Immature natural killer cell (primary cell): ENCODE data around the gene C1orf174. TPM values are rescaled to one million over a fixed set of nuclear protein-coding genes. Genes with fewer than 3 reads are reported as not detected.

Experiments used
- DNase-seq, 3 donors: peaks; one replicate each; pipeline ENCODE4 v3.0.0; 2022; ENCODE audit warnings: mixed read lengths in 1 of 3
- H3K27ac Mint-ChIP-seq, 6 donors: one replicate each; pipeline ENCODE4 v1.8.0; 2020; ENCODE audit warnings: mixed read lengths in 6 of 6, mild to moderate bottlenecking in 5 of 6, inconsistent platforms in 4 of 6, moderate library complexity in 3 of 6
- H3K27me3 Mint-ChIP-seq, 3 donors: one replicate each; pipeline ENCODE4 v1.8.0; 2020 to 2021; ENCODE audit warnings: low read depth in 3 of 3, mild to moderate bottlenecking in 3 of 3, mixed read lengths in 3 of 3, moderate library complexity in 3 of 3, inconsistent platforms in 1 of 3
- H3K36me3 Mint-ChIP-seq, 3 donors: one replicate each; pipeline ENCODE4 v1.8.0; 2020; ENCODE audit warnings: mixed read lengths in 3 of 3, inconsistent platforms in 2 of 3, mild to moderate bottlenecking in 2 of 3
- H3K4me1 Mint-ChIP-seq, 2 donors: one replicate each; pipeline ENCODE4 v1.8.0; 2020; ENCODE audit warnings: inconsistent platforms in 2 of 2, mild to moderate bottlenecking in 2 of 2, mixed read lengths in 2 of 2, moderate library complexity in 1 of 2
- H3K4me3 Mint-ChIP-seq, 5 donors: one replicate each; pipeline ENCODE4 v1.8.0; 2020; ENCODE audit warnings: mild to moderate bottlenecking in 5 of 5, mixed read lengths in 5 of 5, inconsistent platforms in 3 of 5, moderate library complexity in 3 of 5
- H3K9me3 Mint-ChIP-seq, 6 donors: one replicate each; pipeline ENCODE4 v1.8.0; 2020; ENCODE audit warnings: mild to moderate bottlenecking in 6 of 6, mixed read lengths in 6 of 6, inconsistent platforms in 4 of 6, moderate library complexity in 3 of 6
- polyA plus RNA-seq, 3 donors: library from polyadenylated mRNA; unstranded; fragments of 300-500 nt; fragmentation: Illumina TruSeq; gene quantifications; one replicate each; pipeline ENCODE4 v1.2.3, GENCODE V29; 2021

Gene C1orf174
- polyA plus RNA-seq, 3 donors from 2014 or later: 27.1 to 54.2 (median 34.0) TPM

DNA sequence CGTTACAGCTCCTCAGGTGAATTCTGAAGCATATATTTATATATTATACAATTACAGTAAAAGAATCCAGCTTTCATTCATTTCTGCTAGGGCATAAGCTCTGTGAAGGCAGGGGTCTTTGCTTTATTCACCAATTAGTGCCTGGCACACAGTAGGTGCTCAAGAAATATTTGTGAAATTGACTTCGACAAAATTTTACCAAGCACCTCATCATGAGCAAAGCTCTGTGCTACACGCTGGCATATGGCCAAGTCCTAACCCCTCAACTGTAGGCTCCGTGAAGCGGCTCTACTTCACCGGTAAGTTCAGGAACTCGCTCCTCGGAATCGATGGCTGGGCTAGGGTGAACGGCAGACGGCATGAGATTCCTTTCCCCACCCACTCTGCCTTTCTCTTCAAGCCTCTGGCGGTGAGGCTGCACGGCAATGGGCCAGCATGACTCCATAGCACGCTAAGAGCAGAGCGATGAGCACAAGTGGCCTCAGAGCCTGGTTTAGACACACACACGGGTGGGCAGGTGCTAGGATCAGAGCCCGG is 8.7 kb downstream of the C1orf174 start:
- Mint-ChIP-seq H3K4me1 (peaks cover 55 to 57% of the 10 kb centered on the region in 2 donors), H3K36me3 (peaks cover 11 to 21% (median 15%) of the 10 kb centered on the region in 3 donors), H3K27ac (peak overlapping the region; percentile 94 to 100 (median 99)), H3K27me3 (peaks cover 6 to 10% (median 6%) of the 10 kb centered on the region in 3 donors), H3K4me3 (peak overlapping the region in 4 of 5 donors; percentile 33 to 87 (median 84)), H3K9me3 (no peaks in the 10 kb centered on the region)
- peak in 2 of 3 donors; percentile 11 to 20 for DNase-seq

DNA sequence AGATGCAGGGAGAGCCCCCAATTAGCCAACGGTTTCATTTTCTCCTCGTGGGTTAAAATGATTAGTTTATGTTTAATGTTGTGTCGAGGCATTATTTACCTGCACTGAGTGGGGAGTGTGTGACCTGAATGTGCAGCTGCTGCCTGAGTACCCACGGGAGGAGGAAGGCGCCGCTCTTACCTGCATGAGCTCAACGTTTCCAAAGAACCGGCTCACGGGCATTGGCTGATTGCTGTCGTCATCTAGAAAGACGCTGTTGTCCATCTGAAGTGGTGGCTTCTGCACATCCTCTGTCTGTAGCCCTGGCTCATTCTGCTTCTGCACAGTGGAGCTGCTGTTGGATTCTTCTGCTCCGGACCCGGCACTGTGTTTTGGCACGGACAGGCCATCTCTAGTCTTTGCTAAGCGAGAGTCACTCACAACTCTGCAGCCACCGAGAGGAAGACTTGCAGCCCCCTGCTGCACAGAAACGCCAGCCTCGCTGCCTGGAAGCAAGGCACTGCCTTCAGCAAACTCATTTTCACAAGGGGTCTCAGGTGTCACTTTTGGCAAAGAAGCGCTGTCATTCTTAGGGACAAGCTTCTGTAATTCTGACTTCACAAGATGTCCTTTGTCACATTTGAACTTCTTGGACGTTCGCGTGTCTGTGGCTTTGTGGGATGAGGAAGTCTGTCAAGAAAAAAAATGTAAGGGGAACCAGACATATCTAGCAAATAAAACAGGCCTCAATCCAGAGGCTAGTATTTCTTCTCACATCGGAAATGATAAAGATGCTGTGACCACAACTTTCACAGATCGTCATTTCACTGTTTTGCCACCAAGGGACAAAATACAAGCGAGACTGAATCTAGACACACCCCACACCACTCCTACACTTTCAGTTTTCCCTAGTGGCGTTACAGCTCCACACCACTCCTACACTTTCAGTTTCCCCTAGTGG is 9.4 kb downstream of the C1orf174 start:
- Mint-ChIP-seq H3K4me1 (peaks cover 47 to 53% of the 10 kb centered on the region in 2 donors), H3K4me3 (peak overlapping the region; percentile 65 to 87 (median 82)), H3K9me3 (no peaks in the 10 kb centered on the region), H3K27ac (peak overlapping the region; percentile 94 to 100 (median 99)), H3K27me3 (peaks cover 6 to 10% (median 6%) of the 10 kb centered on the region in 3 donors), H3K36me3 (peaks cover 13 to 21% (median 16%) of the 10 kb centered on the region in 3 donors)
- peak; percentile 74 to 78 (median 77) for DNase-seq

DNA sequence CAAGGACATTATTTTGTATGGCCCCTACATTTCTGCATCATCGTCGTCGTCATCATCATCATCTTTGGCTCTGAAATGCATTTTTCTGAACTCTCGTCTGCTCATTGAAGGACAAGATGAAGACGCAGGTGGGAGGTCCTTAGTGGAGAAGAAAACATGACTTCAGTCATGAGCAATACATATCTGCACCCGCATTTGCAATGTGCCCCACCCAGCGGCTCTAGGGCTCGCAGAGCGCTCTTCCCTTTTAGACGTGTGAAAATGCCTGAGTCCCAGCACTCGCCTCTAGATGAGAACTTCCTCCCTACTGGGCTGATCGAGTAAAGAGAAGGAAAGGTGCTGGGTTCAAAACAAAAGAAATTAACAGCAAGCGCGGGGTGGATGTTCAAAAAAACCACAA is 10.1 kb downstream of the C1orf174 start:
- DNase-seq: peak; percentile 56 to 64 (median 59)
- Mint-ChIP-seq H3K9me3 (no peaks in the 10 kb centered on the region), H3K4me1 (peaks cover 47 to 53% of the 10 kb centered on the region in 2 donors), H3K27ac (peak overlapping the region; percentile 94 to 100 (median 99)), H3K27me3 (peaks cover 6 to 10% (median 6%) of the 10 kb centered on the region in 3 donors), H3K36me3 (peaks cover 14 to 23% (median 18%) of the 10 kb centered on the region in 3 donors), H3K4me3 (peak overlapping the region; percentile 65 to 87 (median 82))

DNA sequence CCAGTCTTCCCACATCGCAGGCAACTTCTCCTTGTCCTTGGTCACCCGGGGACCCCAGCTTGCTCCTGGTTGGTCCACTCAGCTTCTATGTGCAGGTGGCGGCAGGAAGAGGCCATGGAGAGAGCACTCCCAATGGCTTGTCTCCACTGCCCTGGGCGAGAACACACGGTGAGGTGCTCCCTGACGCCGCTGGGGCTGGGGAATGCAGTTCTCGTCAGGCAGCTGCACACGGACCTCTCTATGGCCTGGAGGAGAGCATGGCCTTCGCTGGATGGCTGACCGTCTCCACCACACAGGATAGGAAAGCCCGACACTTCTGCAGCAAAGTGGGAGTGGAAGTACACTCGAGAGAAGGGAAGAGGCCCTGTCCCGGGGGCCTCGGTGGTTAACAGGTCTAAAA is 11.8 kb downstream of the C1orf174 start:
- no peak for DNase-seq
- Mint-ChIP-seq H3K27ac (peak overlapping the region; percentile 74 to 99 (median 85)), H3K9me3 (no peaks in the 10 kb centered on the region), H3K27me3 (peaks cover 7 to 16% (median 10%) of the 10 kb centered on the region in 3 donors), H3K4me3 (peak overlapping the region in 2 of 5 donors; percentile 21 to 53), H3K36me3 (peaks cover 21 to 33% (median 22%) of the 10 kb centered on the region in 3 donors), H3K4me1 (peaks cover 50 to 65% of the 10 kb centered on the region in 2 donors)

DNA sequence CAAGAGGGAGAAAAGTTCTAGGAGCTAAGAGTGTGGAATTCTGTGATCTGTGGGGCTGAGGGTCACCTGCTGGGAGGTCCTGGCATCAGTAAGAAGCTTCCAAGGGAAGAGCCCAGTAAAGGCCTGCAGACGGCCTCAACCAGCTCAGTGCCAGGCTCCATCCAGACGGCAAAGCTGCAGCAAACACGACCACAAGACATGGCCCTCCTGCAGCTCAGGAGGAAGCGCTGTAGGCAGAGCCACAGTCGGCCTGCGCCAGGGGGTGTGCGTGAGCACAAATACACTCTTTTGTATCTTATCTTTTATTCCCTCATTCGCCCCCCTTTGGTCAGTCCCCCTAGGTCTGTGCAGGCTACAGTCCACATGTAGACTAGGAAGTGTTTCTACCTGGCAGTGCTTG is 13.4 kb downstream of the C1orf174 start:
- no peak for DNase-seq
- H3K4me3 Mint-ChIP-seq: peak overlapping the region in 1 of 5 donors; percentile 35
- H3K4me1 Mint-ChIP-seq: peaks cover 45 to 73% of the 10 kb centered on the region in 2 donors
- peaks cover 22 to 34% (median 23%) of the 10 kb centered on the region in 3 donors for H3K36me3 Mint-ChIP-seq
- peak overlapping the region; percentile 43 to 96 (median 69) for H3K27ac Mint-ChIP-seq
- H3K9me3 Mint-ChIP-seq: no peaks in the 10 kb centered on the region
- H3K27me3 Mint-ChIP-seq: peaks cover 9 to 24% (median 14%) of the 10 kb centered on the region in 3 donors

DNA sequence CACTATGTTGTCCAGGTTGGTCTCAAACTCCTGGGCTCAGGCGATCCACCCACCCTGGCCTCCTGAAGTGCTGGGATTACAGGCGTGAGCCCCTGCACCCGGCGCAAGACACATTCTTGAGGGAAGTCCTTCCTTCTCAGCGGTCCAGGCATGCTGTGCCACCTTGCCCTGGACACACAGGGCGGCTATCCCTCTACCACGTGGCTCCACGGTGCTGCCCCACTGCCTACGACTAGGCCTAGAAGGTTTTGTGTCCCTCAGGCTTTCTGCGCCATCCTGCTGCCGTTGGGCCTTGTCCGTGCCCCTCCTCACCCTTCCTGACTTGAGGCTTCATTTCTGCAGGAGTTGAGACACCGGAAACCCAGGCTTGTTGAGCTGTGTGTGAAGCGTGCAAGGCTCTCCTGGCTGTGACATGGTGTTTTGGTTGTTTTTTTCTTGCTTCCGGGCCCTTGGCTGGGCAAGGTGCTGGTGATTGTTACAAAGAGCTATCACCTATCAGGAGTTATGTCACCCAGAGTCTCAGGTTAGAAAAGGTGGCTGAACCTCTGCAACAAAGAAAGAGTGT is 13.9 kb downstream of the C1orf174 start:
- peak overlapping the region in 5 of 6 donors; percentile 62 to 96 (median 69) for H3K27ac Mint-ChIP-seq
- peak overlapping the region in 2 of 5 donors; percentile 23 to 35 for H3K4me3 Mint-ChIP-seq
- DNase-seq: no peak

DNA sequence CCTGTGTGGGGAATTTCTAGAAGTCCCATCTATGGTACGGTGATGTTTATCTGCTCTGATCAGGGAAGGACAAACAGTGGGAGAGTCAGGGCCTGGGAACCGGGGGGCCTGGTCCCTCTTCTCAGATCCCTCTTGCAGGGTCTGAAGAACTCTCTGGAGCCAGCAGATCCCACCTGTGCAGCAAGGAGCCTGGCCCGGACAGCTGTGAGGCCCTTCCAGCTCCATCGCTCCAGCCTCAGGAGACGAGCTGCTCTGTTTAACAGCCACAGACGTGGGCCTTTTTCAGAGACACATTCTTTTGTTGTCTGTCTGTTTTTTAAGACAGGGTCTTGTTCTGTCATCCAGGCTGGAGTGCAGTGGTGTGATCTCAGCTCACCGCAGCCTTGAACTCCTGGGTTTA is 14.5 kb downstream of the C1orf174 start:
- no peaks in the 10 kb centered on the region for H3K9me3 Mint-ChIP-seq
- peaks cover 22 to 31% (median 23%) of the 10 kb centered on the region in 3 donors for H3K36me3 Mint-ChIP-seq
- H3K27ac Mint-ChIP-seq: peak overlapping the region in 5 of 6 donors; percentile 21 to 96 (median 71)
- no peak overlapping the region for H3K4me3 Mint-ChIP-seq
- no peak for DNase-seq
- peaks cover 4 to 19% (median 11%) of the 10 kb centered on the region in 3 donors for H3K27me3 Mint-ChIP-seq
- H3K4me1 Mint-ChIP-seq: peaks cover 35 to 72% of the 10 kb centered on the region in 2 donors

More for the DNA sequence above, 13.9 kb downstream of the C1orf174 start:
- peaks cover 9 to 24% (median 14%) of the 10 kb centered on the region in 3 donors for H3K27me3 Mint-ChIP-seq
- H3K4me1 Mint-ChIP-seq: peaks cover 41 to 71% of the 10 kb centered on the region in 2 donors
- H3K9me3 Mint-ChIP-seq: no peaks in the 10 kb centered on the region
- peaks cover 22 to 34% (median 23%) of the 10 kb centered on the region in 3 donors for H3K36me3 Mint-ChIP-seq

DNA sequence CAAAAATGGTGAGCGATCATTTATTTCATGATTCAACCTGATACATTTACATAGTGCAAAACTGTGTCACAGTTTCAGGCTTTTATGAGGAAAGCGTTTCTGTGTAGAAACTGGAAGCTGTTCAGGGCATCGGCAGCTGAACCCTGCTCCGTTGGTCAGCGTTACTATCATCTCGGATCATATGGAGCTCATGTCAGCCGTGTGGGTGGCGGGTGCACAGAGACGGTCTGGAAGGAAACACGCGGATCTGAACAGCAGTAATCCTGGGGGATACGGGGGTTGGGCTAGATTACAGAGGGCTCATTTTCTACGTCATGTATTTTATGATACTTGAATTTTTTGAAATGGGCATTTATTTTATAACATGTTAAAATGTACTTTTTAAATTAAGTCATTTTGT is 15.1 kb downstream of the C1orf174 start:
- Mint-ChIP-seq H3K36me3 (peaks cover 20 to 28% (median 20%) of the 10 kb centered on the region in 3 donors), H3K9me3 (no peaks in the 10 kb centered on the region), H3K27me3 (peaks cover 4 to 19% (median 9%) of the 10 kb centered on the region in 3 donors), H3K4me1 (peaks cover 28 to 66% of the 10 kb centered on the region in 2 donors), H3K27ac (peak overlapping the region; percentile 62 to 97 (median 96)), H3K4me3 (no peak overlapping the region)
- no peak for DNase-seq

DNA sequence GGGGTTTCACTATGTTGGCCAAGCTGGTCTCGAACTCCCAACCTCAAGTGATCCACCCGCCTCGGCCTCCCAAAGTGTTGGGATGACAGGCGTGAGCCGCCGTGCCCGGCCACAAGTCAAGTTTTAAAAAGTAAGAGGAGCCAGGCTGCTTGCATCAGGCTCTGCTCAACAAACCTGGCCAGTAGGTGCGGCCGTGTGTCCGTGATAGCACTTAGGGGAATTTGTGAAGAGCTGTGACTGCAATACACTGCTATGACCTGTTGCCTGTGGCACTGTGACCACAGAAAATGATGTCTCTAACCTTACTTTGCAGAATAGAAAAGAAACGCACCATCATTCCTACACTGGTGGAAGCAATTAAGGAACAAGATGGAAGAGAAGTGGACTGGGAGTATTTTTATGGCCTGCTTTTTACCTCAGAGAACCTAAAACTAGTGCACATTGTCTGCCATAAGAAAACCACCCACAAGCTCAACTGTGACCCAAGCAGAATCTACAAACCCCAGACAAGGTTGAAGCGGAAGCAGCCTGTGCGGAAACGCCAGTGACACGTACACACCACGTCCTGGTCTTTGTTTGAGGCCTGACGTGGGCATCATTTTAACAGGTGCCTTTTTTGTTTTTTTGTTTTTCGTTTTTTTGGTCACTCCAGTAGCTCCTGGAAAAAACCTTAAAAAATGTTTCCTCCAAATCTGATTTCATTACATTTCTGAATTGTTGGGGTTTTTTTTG is 16.7 kb downstream of the C1orf174 start:
- H3K27me3 Mint-ChIP-seq: peaks cover 4 to 16% (median 7%) of the 10 kb centered on the region in 3 donors
- peak overlapping the region; percentile 89 to 97 (median 96) for H3K27ac Mint-ChIP-seq
- peak; percentile 70 to 74 (median 73) for DNase-seq

DNA sequence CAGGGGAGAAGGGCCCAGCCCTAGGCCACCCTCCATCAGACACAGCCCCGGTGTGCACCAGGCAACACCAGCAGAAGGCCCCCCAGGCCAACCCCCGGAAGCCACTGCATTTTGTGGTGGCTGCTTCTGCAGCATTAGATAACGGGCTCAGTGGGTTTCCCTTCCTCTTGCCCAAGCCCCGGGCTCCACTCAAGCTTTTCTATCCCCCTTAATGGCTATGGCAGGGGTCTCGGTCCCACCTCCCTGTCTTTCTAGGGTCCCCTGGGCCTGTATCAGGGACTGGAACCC is 18.9 kb downstream of the C1orf174 start:
- peak overlapping the region in 2 of 5 donors; percentile 30 to 38 for H3K4me3 Mint-ChIP-seq
- peak in 1 of 3 donors; percentile 13 for DNase-seq
- H3K27ac Mint-ChIP-seq: peak overlapping the region; percentile 65 to 96 (median 74)

More for the DNA sequence above, 16.7 kb downstream of the C1orf174 start:
- peaks cover 14 to 54% of the 10 kb centered on the region in 2 donors for H3K4me1 Mint-ChIP-seq
- peak overlapping the region; percentile 33 to 76 (median 62) for H3K4me3 Mint-ChIP-seq
- peaks cover 28 to 39% (median 31%) of the 10 kb centered on the region in 3 donors for H3K36me3 Mint-ChIP-seq
- no peaks in the 10 kb centered on the region for H3K9me3 Mint-ChIP-seq

DNA sequence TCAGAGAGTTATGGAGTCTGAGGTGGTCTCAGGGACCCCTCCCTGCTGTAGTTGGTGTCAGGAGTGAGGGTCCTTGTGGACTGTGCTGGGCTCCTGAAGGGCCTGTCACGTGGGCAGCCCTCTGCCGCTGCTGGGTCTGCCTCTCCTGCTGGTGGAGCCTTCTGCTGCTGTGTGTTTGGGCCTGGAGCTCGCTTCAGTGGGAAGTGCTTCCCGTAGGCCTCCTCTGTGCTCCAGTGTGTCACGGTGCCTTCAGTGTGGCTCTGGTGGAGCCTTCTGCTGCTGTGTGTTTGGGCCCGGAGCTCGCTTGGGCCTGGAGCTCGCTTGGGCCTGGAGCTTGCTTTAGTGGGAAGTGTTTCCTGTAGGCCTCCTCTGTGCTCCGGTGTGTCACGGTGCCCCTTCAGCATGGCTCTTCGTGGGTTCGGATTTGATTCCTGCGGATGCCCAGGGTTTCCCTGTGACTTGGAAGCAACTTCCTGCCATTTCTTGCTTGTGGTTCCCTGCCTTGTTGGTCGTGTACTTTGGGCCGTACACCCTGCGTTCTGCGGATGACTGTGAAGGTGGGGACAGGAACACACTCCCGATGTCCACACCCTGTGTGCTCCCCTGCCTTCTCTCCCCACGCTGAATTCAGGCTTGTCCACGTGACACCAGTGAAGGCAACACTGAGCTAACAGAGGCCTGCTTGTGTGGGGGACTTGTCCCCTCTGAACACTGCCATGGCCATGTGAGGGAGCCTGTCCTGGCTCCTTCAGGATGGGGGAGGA is 19.5 kb downstream of the C1orf174 start:
- peak overlapping the region in 5 of 6 donors; percentile 26 to 96 (median 74) for H3K27ac Mint-ChIP-seq
- peaks cover 8 to 40% of the 10 kb centered on the region in 2 donors for H3K4me1 Mint-ChIP-seq
- no peak for DNase-seq
- peaks cover 31 to 42% (median 35%) of the 10 kb centered on the region in 3 donors for H3K36me3 Mint-ChIP-seq
- no peaks in the 10 kb centered on the region for H3K9me3 Mint-ChIP-seq
- no peak overlapping the region for H3K4me3 Mint-ChIP-seq
- peaks cover 2 to 16% (median 7%) of the 10 kb centered on the region in 3 donors for H3K27me3 Mint-ChIP-seq

More for the DNA sequence above, 18.9 kb downstream of the C1orf174 start:
- peaks cover 8 to 40% of the 10 kb centered on the region in 2 donors for H3K4me1 Mint-ChIP-seq
- H3K9me3 Mint-ChIP-seq: no peaks in the 10 kb centered on the region
- peaks cover 2 to 16% (median 7%) of the 10 kb centered on the region in 3 donors for H3K27me3 Mint-ChIP-seq
- H3K36me3 Mint-ChIP-seq: peaks cover 27 to 38% (median 31%) of the 10 kb centered on the region in 3 donors

DNA sequence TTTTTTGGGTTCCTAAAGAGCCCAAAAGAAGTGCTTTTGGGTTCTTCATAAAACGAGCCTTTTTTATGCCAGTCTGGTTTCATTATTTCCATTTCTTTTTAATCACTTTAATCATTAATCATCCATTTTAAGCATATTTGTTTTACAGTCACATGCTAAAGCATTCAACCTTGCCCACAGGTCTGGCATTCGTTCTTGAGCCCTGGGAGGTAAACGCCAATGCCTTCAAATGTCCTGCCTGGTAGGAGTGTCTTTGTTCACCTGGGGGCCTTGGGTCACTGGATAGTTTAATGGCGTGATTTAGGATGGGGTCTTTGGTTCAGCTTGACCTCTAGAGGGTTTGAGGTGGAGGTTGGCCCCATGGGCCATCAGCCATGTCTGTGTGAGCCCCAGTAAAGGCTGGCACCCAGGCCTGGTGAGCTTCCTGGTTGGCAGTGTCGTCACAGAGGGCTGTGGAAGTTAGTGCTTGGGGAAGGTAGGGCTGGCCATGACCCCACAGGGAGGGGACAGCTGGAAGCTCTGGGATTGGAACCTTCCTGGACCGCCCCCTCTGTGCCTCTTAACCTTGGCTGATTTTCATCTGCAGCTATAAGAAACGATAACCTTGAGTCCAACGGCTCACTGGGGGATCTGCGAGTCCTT is 20.2 kb downstream of the C1orf174 start:
- Mint-ChIP-seq H3K4me1 (peaks cover 8 to 38% of the 10 kb centered on the region in 2 donors), H3K27ac (peak overlapping the region in 4 of 6 donors; percentile 16 to 96 (median 24)), H3K9me3 (no peaks in the 10 kb centered on the region), H3K27me3 (peaks cover 2 to 16% (median 7%) of the 10 kb centered on the region in 3 donors), H3K4me3 (no peak overlapping the region), H3K36me3 (peaks cover 32 to 42% (median 37%) of the 10 kb centered on the region in 3 donors)
- no peak for DNase-seq
